MCF 10A (cell line): ENCODE results near the gene LGALS7B. TPM values are rescaled to one million over a fixed set of nuclear protein-coding genes. Genes with fewer than 3 reads are reported as not detected.
"Not testable (repeated sequence)": the region's sequence is repeated elsewhere in the genome, so short reads cannot be mapped to it uniquely, and the experiment has no call there.

ENCODE experiments used
- BruUV-seq: library from RNA; stranded (reverse); fragments of 400-500 nt; replicated peaks from 2 replicates; lab custom pipeline; 2021; lab: Mats Ljungman, UMichigan
- CTCF ChIA-PET: fragments of 300-600 bp; sonication (Branson Sonifier 250); formaldehyde crosslinking; extraction: SDS; loops from one replicate; lab custom pipeline; 2021; ENCODE audit warnings: antibody characterized with exemption, inconsistent platforms; lab: Yijun Ruan, JAX
- POLR2A ChIA-PET: fragments of 300-600, 350-650 bp; sonication (Branson Sonifier 250); formaldehyde crosslinking; extraction: SDS; loops from one replicate; lab custom pipeline; 2020; ENCODE audit warnings: antibody characterized with exemption, inconsistent platforms; lab: Yijun Ruan, JAX
- DNase-seq: peaks from one replicate; pipeline ENCODE4 v3.0.0-alpha.2; 2018; ENCODE audit not compliant: unreplicated experiment
- H3K27ac Mint-ChIP-seq: one replicate; pipeline ENCODE4 v1.8.0; 2022; ENCODE audit warnings: mild to moderate bottlenecking, low read depth, mixed read lengths; ENCODE audit not compliant: unreplicated experiment
- H3K27me3 Mint-ChIP-seq: one replicate; pipeline ENCODE4 v1.8.0; 2022; ENCODE audit warnings: mixed read lengths; ENCODE audit not compliant: insufficient read depth, unreplicated experiment
- H3K36me3 Mint-ChIP-seq: one replicate; pipeline ENCODE4 v1.8.0; 2022; ENCODE audit warnings: mild to moderate bottlenecking, moderate library complexity, mixed read lengths; ENCODE audit not compliant: insufficient read depth, unreplicated experiment
- H3K4me1 Mint-ChIP-seq: one replicate; pipeline ENCODE4 v1.8.0; 2022; ENCODE audit warnings: mixed read lengths; ENCODE audit not compliant: insufficient read depth, unreplicated experiment
- H3K4me3 Mint-ChIP-seq: one replicate; pipeline ENCODE4 v1.8.0; 2022; ENCODE audit warnings: mild to moderate bottlenecking, moderate library complexity, mixed read lengths; ENCODE audit not compliant: unreplicated experiment
- H3K9me3 Mint-ChIP-seq: one replicate; pipeline ENCODE4 v1.8.0; 2022; ENCODE audit warnings: mixed read lengths; ENCODE audit not compliant: unreplicated experiment
- CTCF ChIP-seq: fragments of 200-600 bp; IDR thresholded peaks from one replicate; pipeline ENCODE4 v1.8.0; 2022; ENCODE audit warnings: antibody characterized with exemption, mild to moderate bottlenecking; ENCODE audit not compliant: unreplicated experiment
- intact Hi-C: fragments of 100-400 bp; cut with micrococcal nuclease; formaldehyde crosslinking; loops from 2 replicates; pipeline ENCODE4 v1.14.1; 2022
- total RNA-seq: library from RNA; stranded (reverse); gene quantifications from 2 replicates; pipeline ENCODE4 v1.2.3, GENCODE V29; 2022

LGALS7B gene
- total RNA-seq, 1 experiment from 2014 or later: 2.6 TPM

GRCh38 chr19:38817081-38817480 lies 28.1 kb downstream of the LGALS7B start:
- Mint-ChIP-seq H3K9me3 (no peaks in the 10 kb centered on the region), H3K27me3 (no peaks in the 10 kb centered on the region), H3K27ac (no peak overlapping the region), H3K36me3 (peaks cover 24% of the 10 kb centered on the region), H3K4me1 (peaks cover 4% of the 10 kb centered on the region), H3K4me3 (no peak overlapping the region)
- TF ChIP-seq CTCF: no peak
- no peak for DNase-seq
- POLR2A ChIA-PET: interaction anchor here (1.5 kb wide), 1 partner anchor 18 kb away, joined by 5 read pairs; no protein-coding TSS in a partner anchor
- CTCF ChIA-PET: interaction anchor here (0.7 kb wide), 1 partner anchor 180 kb away, joined by 4 read pairs; no protein-coding TSS in a partner anchor
- intact Hi-C loops: no loop called here
- no TSS peak for BruUV-seq

GRCh38 chr19:38819231-38819920 lies 30.4 kb downstream of the LGALS7B start:
- H3K27me3 Mint-ChIP-seq: no peaks in the 10 kb centered on the region
- CTCF ChIA-PET: no interaction called here

GRCh38 chr19:38821230-38821825 lies 32.3 kb downstream of the LGALS7B start:
- H3K27ac Mint-ChIP-seq, intact Hi-C loops, H3K4me3 Mint-ChIP-seq, H3K27me3 Mint-ChIP-seq, H3K4me1 Mint-ChIP-seq, H3K9me3 Mint-ChIP-seq, BruUV-seq, DNase-seq: not testable (repeated sequence)
- ChIA-PET CTCF (interaction anchor here (0.7 kb wide), 1 partner anchor 424 kb away, joined by 3 read pairs; no protein-coding TSS in a partner anchor), POLR2A (interaction anchor here (1.5 kb wide), 1 partner anchor 56 kb away, joined by 3 read pairs; no protein-coding TSS in a partner anchor)
- H3K36me3 Mint-ChIP-seq: peaks cover 38% of the 10 kb centered on the region

More at GRCh38 chr19:38819231-38819920, 30.4 kb downstream of the LGALS7B start:
- Mint-ChIP-seq H3K27ac (no peak overlapping the region), H3K4me1 (peaks cover 4% of the 10 kb centered on the region), H3K9me3 (peaks cover 5% of the 10 kb centered on the region), H3K4me3 (no peak overlapping the region), H3K36me3 (peaks cover 34% of the 10 kb centered on the region)
- no TSS peak for BruUV-seq
- DNase-seq: no peak
- TF ChIP-seq CTCF: no peak
- POLR2A ChIA-PET: interaction anchor here (0.6 to 1.5 kb wide), 2 partner anchors 35 to 54 kb away, joined by 3 read pairs; no protein-coding TSS in a partner anchor
- intact Hi-C loops: no loop called here

GRCh38 chr19:38825936-38826335 lies 36.9 kb downstream of the LGALS7B start:
- H3K36me3 Mint-ChIP-seq: peaks cover 61% of the 10 kb centered on the region
- BruUV-seq, H3K27me3 Mint-ChIP-seq, H3K9me3 Mint-ChIP-seq, intact Hi-C loops, H3K27ac Mint-ChIP-seq, CTCF ChIA-PET, H3K4me3 Mint-ChIP-seq, POLR2A ChIA-PET, H3K4me1 Mint-ChIP-seq, DNase-seq: not testable (repeated sequence)
